Measurements from ENCODE around the gene RHBDL1. TPM values are rescaled to one million over a fixed set of nuclear protein-coding genes. Genes with fewer than 3 reads are reported as not detected.

Gene RHBDL1
- total RNA-seq, 2 donors from 2014 or later = 0.42 to 8.0 TPM

- ATAC-seq (ENCODE audit: insufficient number of reproducible peaks, low FRiP score, low read depth) (no peak), DNase-seq (ENCODE audit: low spot score) (no peak)
- Histone ChIP-seq H3K4me3 (no peak within 1 kb of the TSS), H3K4me1 (ENCODE audit: control insufficient read depth in 1 of 2, low read depth in 2 of 2) (peaks cover 11 to 21% of the 10 kb centered on the region in 2 donors), H3K9me3 (no peaks in the 10 kb centered on the region), H3K27ac (no peak within 1 kb of the TSS), H3K27me3 (replicated peaks; ENCODE audit: insufficient read depth) (no peaks in the 10 kb centered on the region), H3K36me3 (peaks cover 13% of the 10 kb centered on the region)
- TF ChIP-seq, protein P1, sequence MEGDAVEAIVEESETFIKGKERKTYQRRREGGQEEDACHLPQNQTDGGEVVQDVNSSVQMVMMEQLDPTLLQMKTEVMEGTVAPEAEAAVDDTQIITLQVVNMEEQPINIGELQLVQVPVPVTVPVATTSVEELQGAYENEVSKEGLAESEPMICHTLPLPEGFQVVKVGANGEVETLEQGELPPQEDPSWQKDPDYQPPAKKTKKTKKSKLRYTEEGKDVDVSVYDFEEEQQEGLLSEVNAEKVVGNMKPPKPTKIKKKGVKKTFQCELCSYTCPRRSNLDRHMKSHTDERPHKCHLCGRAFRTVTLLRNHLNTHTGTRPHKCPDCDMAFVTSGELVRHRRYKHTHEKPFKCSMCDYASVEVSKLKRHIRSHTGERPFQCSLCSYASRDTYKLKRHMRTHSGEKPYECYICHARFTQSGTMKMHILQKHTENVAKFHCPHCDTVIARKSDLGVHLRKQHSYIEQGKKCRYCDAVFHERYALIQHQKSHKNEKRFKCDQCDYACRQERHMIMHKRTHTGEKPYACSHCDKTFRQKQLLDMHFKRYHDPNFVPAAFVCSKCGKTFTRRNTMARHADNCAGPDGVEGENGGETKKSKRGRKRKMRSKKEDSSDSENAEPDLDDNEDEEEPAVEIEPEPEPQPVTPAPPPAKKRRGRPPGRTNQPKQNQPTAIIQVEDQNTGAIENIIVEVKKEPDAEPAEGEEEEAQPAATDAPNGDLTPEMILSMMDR (IDR thresholded peaks at IDR 0.05) = no peak
Observed at GRCh38 chr16:630815-631405, 44.6 kb upstream of the RHBDL1 start, which contains the start of gene WFIKKN1. TSS of gene WFIKKN1 (plus strand) at chr16:630985. CDS start at chr16:631254, 269 bp downstream.

DNA sequence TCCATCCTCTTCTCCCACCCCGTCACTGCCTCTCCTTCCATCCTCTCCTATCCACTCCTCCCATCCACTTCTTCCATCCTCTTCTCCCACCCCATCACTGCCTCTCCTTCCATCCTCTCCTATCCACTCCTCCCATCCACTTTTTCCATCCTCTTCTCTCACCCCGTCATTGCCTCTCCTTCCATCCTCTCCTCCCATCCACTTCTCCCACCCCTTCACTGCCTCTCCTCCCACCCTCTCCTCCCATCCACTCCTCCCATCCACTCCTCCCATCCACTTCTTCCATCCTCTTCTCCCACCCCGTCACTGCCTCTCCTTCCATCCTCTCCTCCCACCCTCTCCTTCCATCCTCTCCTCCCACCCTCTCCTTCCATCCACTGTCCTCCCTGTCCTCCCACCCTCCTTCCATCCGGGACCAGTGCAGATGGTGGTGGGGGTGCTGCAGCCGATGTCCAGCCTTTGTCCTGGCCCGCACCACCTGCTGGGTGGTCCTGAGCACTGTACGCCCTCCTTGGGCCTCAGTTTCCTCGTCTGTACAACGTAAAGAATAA, 43.6 kb upstream of the RHBDL1 start:
- ATAC-seq (ENCODE audit: insufficient number of reproducible peaks, low FRiP score, low read depth) = no peak
- Histone ChIP-seq H3K36me3 (peaks cover 11% of the 10 kb centered on the region), H3K27me3 (replicated peaks; ENCODE audit: insufficient read depth) (no peaks in the 10 kb centered on the region), H3K27ac (no peak overlapping the region), H3K9me3 (no peaks in the 10 kb centered on the region), H3K4me1 (ENCODE audit: control insufficient read depth in 1 of 2, low read depth in 2 of 2) (peaks cover 11 to 21% of the 10 kb centered on the region in 2 donors), H3K4me3 (no peak overlapping the region)
- TF ChIP-seq, protein P1 (IDR thresholded peaks at IDR 0.05) = no peak
- DNase-seq (ENCODE audit: low spot score) = no peak

GRCh38 chr16:632486-633335, 42.8 kb upstream of the RHBDL1 start:
- TF ChIP-seq, protein P1 (IDR thresholded peaks at IDR 0.05) = no peak
- no peak overlapping the region for H3K4me3 ChIP-seq
- DNase-seq (ENCODE audit: low spot score) = no peak
- ATAC-seq (ENCODE audit: insufficient number of reproducible peaks, low FRiP score, low read depth) = no peak
- H3K27ac ChIP-seq = no peak overlapping the region
- peaks cover 11 to 27% of the 10 kb centered on the region in 2 donors for H3K4me1 ChIP-seq (ENCODE audit: control insufficient read depth in 1 of 2, low read depth in 2 of 2)
- no peaks in the 10 kb centered on the region for H3K9me3 ChIP-seq
- H3K27me3 ChIP-seq (replicated peaks; ENCODE audit: insufficient read depth) = no peaks in the 10 kb centered on the region
- H3K36me3 ChIP-seq = peaks cover 5% of the 10 kb centered on the region

- Histone ChIP-seq H3K4me1 (ENCODE audit: control insufficient read depth in 1 of 2, low read depth in 2 of 2) (peaks cover 11 to 32% of the 10 kb centered on the region in 2 donors), H3K27ac (no peak overlapping the region), H3K27me3 (replicated peaks; ENCODE audit: insufficient read depth) (no peaks in the 10 kb centered on the region), H3K9me3 (no peaks in the 10 kb centered on the region), H3K4me3 (no peak overlapping the region), H3K36me3 (no peaks in the 10 kb centered on the region)
- TF ChIP-seq, protein P1 (IDR thresholded peaks at IDR 0.05) = no peak
- DNase-seq (ENCODE audit: low spot score) (no peak), ATAC-seq (ENCODE audit: insufficient number of reproducible peaks, low FRiP score, low read depth) (no peak)
Observed at GRCh38 chr16:633336-634050, 42.0 kb upstream of the RHBDL1 start.
